Thoracic aorta (tissue), 2 donors: Measurements from ENCODE around the gene NDUFA7. TPM values are rescaled to one million over a fixed set of nuclear protein-coding genes. Genes with fewer than 3 reads are reported as not detected.
A peak's percentile ranks its signal among the peaks of the same experiment; 100 is the strongest.
"Not testable (repeated sequence)": the region's sequence is repeated elsewhere in the genome, so short reads cannot be mapped to it uniquely, and the experiment has no call there.

Source experiments
- ATAC-seq: fragments of 150-250 bp; one replicate; pipeline ENCODE4 v1.8.0; 2017; ENCODE audit warnings: low read depth; ENCODE audit not compliant: insufficient number of reproducible peaks, low FRiP score
- DNase-seq: peaks from one replicate; pipeline ENCODE4 v3.0.0-alpha.2; 2020; ENCODE audit warnings: low spot score
- H3K27ac ChIP-seq, 2 donors: fragments of 200-600 bp; sonication (generic); 1 replicate in 1 of 2; 2 replicates in 1 of 2; pipeline ENCODE4 v1.5.1; 2016; ENCODE audit warnings: mild to moderate bottlenecking in 2 of 2, moderate library complexity in 2 of 2
- H3K27me3 ChIP-seq: fragments of 200-600 bp; sonication (generic); replicated peaks from 2 replicates; pipeline ENCODE4 v1.6.0; 2016; ENCODE audit warnings: mild to moderate bottlenecking; ENCODE audit not compliant: insufficient read depth
- H3K36me3 ChIP-seq: fragments of 200-600 bp; sonication (generic); one replicate; pipeline ENCODE4 v1.5.1; 2016
- H3K4me1 ChIP-seq, 2 donors: fragments of 200-600 bp; sonication (generic); 1 replicate in 1 of 2; 2 replicates in 1 of 2; pipeline versions ENCODE4 v1.5.1 to v1.6.0; 2016; ENCODE audit warnings: low read depth in 2 of 2, mild to moderate bottlenecking in 1 of 2; ENCODE audit not compliant: control insufficient read depth in 1 of 2
- H3K4me3 ChIP-seq: fragments of 200-600 bp; sonication (generic); 2 replicates; pipeline ENCODE4 v1.5.1; 2016; ENCODE audit warnings: mild to moderate bottlenecking
- H3K9me3 ChIP-seq: fragments of 200-600 bp; sonication (generic); 2 replicates; pipeline ENCODE4 v1.5.1; 2016
- CTCF ChIP-seq: fragments of 200-600 bp; sonication (generic); IDR thresholded peaks from one replicate; pipeline ENCODE4 v1.5.1; 2019; ENCODE audit warnings: antibody characterized with exemption
- total RNA-seq, 2 donors: library from RNA; depleted of rRNA; stranded (reverse); fragments of >200 nt; gene quantifications; one replicate each; pipeline versions ENCODE4 v1.1.0 to v1.2.3, GENCODE V29; 2016

The NDUFA7 gene
- total RNA-seq, 2 donors from 2014 or later, result 9.2 to 22.2 TPM

- Histone ChIP-seq H3K9me3 (no peaks in the 10 kb centered on the region), H3K36me3 (no peaks in the 10 kb centered on the region), H3K27me3 (no peaks in the 10 kb centered on the region), H3K4me3 (peak overlapping the region; percentile 88), H3K27ac (no peak overlapping the region), H3K4me1 (peaks cover 0 to 4% of the 10 kb centered on the region in 2 donors)
- ATAC-seq (no peak), DNase-seq (no peak)
- TF ChIP-seq CTCF, result no peak
Observed at GRCh38 chr19:8269724-8270123, 51.5 kb downstream of the NDUFA7 start.

GRCh38 chr19:8265872-8266271 is 55.3 kb downstream of the NDUFA7 start:
- DNase-seq, result no peak
- Histone ChIP-seq H3K36me3 (peaks cover 7% of the 10 kb centered on the region), H3K9me3 (no peaks in the 10 kb centered on the region), H3K27me3 (no peaks in the 10 kb centered on the region), H3K4me1 (peaks cover 0 to 4% of the 10 kb centered on the region in 2 donors), H3K4me3 (no peak overlapping the region), H3K27ac (no peak overlapping the region)
- ATAC-seq, result no peak
- no peak for TF ChIP-seq CTCF

- not testable (repeated sequence) for H3K27ac ChIP-seq, H3K27me3 ChIP-seq, H3K4me1 ChIP-seq, H3K9me3 ChIP-seq, ATAC-seq, DNase-seq, H3K36me3 ChIP-seq, H3K4me3 ChIP-seq
Observed at GRCh38 chr19:8264248-8264647, 56.9 kb downstream of the NDUFA7 start.

- H3K9me3 ChIP-seq, result no peaks in the 10 kb centered on the region
- no peak overlapping the region for H3K27ac ChIP-seq
- no peaks in the 10 kb centered on the region for H3K27me3 ChIP-seq
- ATAC-seq, result no peak
- H3K36me3 ChIP-seq, result peaks cover 13% of the 10 kb centered on the region
- no peaks in the 10 kb centered on the region for H3K4me1 ChIP-seq
- DNase-seq, result no peak
- no peak for TF ChIP-seq CTCF
- no peak overlapping the region for H3K4me3 ChIP-seq
Observed at GRCh38 chr19:8262431-8262830, 58.7 kb downstream of the NDUFA7 start.

GRCh38 chr19:8261881-8262280 is 59.3 kb downstream of the NDUFA7 start:
- Histone ChIP-seq H3K27ac (no peak overlapping the region), H3K27me3 (no peaks in the 10 kb centered on the region), H3K36me3 (peaks cover 18% of the 10 kb centered on the region), H3K4me3 (no peak overlapping the region), H3K9me3 (no peaks in the 10 kb centered on the region), H3K4me1 (no peaks in the 10 kb centered on the region)
- DNase-seq (no peak), ATAC-seq (no peak)
- no peak for TF ChIP-seq CTCF

GRCh38 chr19:8261347-8261746 is 59.8 kb downstream of the NDUFA7 start:
- no peak for ATAC-seq
- H3K27ac ChIP-seq, result no peak overlapping the region
- H3K4me3 ChIP-seq, result no peak overlapping the region
- H3K9me3 ChIP-seq, result no peaks in the 10 kb centered on the region
- no peaks in the 10 kb centered on the region for H3K4me1 ChIP-seq
- no peak for DNase-seq
- peaks cover 23% of the 10 kb centered on the region for H3K36me3 ChIP-seq
- no peak for TF ChIP-seq CTCF
- H3K27me3 ChIP-seq, result no peaks in the 10 kb centered on the region
